Body of pancreas (tissue), 4 donors: ENCODE measurements around the gene CAPN15. TPM values are rescaled to one million over a fixed set of nuclear protein-coding genes. Genes with fewer than 3 reads are reported as not detected.
A peak's percentile ranks its signal among the peaks of the same experiment; 100 is the strongest.

Experiments
- ATAC-seq: fragments of 150-250 bp; one replicate; pipeline ENCODE4 v1.9.1; 2016
- DNase-seq, 4 donors: peaks; one replicate each; pipeline ENCODE4 v3.0.0-alpha.2; 2019
- H3K27ac ChIP-seq, 4 donors: fragments of 200-600 bp; sonication (generic); 1 replicate in 3 of 4; 2 replicates in 1 of 4; pipeline versions ENCODE4 v1.5.1 to v1.6.1; 2016 to 2019; ENCODE audit warnings: mild to moderate bottlenecking in 1 of 4, mixed read lengths in 1 of 4, moderate library complexity in 1 of 4
- H3K27me3 ChIP-seq, 2 donors: fragments of 200-600 bp; sonication (generic); one replicate each; pipeline ENCODE4 v1.6.0; 2016; ENCODE audit warnings: mild to moderate bottlenecking in 1 of 2
- H3K36me3 ChIP-seq, 2 donors: fragments of 200-600 bp; sonication (generic); replicated peaks in 1 of 2; 2 replicates each; pipeline ENCODE4 v1.5.1; 2016; ENCODE audit warnings: low read depth in 2 of 2; ENCODE audit not compliant: insufficient read depth in 1 of 2
- H3K4me1 ChIP-seq: fragments of 200-600 bp; sonication (generic); one replicate; pipeline ENCODE4 v1.6.0; 2016
- H3K4me3 ChIP-seq, 2 donors: fragments of 200-600 bp; sonication (generic); 1 replicate in 1 of 2; 2 replicates in 1 of 2; pipeline ENCODE4 v1.5.1; 2016 to 2019
- H3K9me3 ChIP-seq, 3 donors: fragments of 200-600 bp; sonication (generic); 1 replicate in 2 of 3; 2 replicates in 1 of 3; pipeline ENCODE4 v1.5.1; 2016
- POLR2A ChIP-seq, 3 donors: fragments of 450-650 bp; IDR thresholded peaks; one replicate each; pipeline ENCODE4 v1.6.1; 2016; ENCODE audit warnings: antibody characterized with exemption in 3 of 3, mild to moderate bottlenecking in 2 of 3
- WGBS, 2 donors: methylation state at CpG; one replicate each; pipeline ENCODE4 v1.1.5; 2017; 5-methylcytosine and 5-hydroxymethylcytosine counted together
- intact Hi-C: fragments of 100-400 bp; cut with DNase I; formaldehyde crosslinking; loops from one replicate; pipeline ENCODE4 v1.15.1; 2023
- total RNA-seq, 2 donors: library from RNA; depleted of rRNA; stranded (reverse); fragments of >200 nt; gene quantifications; one replicate each; pipeline ENCODE4 v1.1.0, GENCODE V29; 2016
- TF ChIP-seq, protein P1 (sequence below), 7 experiments: fragments of 450-650 bp in 4 of 7; fragments of 200-600 bp in 3 of 7; sonication (generic) in 3 of 7; IDR thresholded peaks; one replicate each; pipeline ENCODE4 v1.5.1; 2016 to 2019; ENCODE audit warnings: antibody characterized with exemption in 7 of 7

The CAPN15 gene
- total RNA-seq, 2 donors from 2014 or later, result 48.0 to 104 TPM

- H3K9me3 ChIP-seq, result no peaks in the 10 kb centered on the region
- peaks cover 34% of the 10 kb centered on the region for H3K4me1 ChIP-seq
- H3K27ac ChIP-seq, result no peak overlapping the region
- DNase-seq, result no peak
- H3K4me3 ChIP-seq, result no peak overlapping the region
- no peak for TF ChIP-seq POLR2A (IDR thresholded peaks at IDR 0.05)
- TF ChIP-seq, protein P1, sequence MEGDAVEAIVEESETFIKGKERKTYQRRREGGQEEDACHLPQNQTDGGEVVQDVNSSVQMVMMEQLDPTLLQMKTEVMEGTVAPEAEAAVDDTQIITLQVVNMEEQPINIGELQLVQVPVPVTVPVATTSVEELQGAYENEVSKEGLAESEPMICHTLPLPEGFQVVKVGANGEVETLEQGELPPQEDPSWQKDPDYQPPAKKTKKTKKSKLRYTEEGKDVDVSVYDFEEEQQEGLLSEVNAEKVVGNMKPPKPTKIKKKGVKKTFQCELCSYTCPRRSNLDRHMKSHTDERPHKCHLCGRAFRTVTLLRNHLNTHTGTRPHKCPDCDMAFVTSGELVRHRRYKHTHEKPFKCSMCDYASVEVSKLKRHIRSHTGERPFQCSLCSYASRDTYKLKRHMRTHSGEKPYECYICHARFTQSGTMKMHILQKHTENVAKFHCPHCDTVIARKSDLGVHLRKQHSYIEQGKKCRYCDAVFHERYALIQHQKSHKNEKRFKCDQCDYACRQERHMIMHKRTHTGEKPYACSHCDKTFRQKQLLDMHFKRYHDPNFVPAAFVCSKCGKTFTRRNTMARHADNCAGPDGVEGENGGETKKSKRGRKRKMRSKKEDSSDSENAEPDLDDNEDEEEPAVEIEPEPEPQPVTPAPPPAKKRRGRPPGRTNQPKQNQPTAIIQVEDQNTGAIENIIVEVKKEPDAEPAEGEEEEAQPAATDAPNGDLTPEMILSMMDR (IDR thresholded peaks at IDR 0.05), result no peak
- WGBS, 2 donors, result 87% methylated on average over 7 to 32 of the region's 35 CpGs
- H3K36me3 ChIP-seq, result no peaks in the 10 kb centered on the region
- intact Hi-C loops, result no loop called here
- H3K27me3 ChIP-seq, result no peaks in the 10 kb centered on the region
- no peak for ATAC-seq
Observed at GRCh38 chr16:567373-568256, 40.1 kb downstream of the CAPN15 start.

DNA sequence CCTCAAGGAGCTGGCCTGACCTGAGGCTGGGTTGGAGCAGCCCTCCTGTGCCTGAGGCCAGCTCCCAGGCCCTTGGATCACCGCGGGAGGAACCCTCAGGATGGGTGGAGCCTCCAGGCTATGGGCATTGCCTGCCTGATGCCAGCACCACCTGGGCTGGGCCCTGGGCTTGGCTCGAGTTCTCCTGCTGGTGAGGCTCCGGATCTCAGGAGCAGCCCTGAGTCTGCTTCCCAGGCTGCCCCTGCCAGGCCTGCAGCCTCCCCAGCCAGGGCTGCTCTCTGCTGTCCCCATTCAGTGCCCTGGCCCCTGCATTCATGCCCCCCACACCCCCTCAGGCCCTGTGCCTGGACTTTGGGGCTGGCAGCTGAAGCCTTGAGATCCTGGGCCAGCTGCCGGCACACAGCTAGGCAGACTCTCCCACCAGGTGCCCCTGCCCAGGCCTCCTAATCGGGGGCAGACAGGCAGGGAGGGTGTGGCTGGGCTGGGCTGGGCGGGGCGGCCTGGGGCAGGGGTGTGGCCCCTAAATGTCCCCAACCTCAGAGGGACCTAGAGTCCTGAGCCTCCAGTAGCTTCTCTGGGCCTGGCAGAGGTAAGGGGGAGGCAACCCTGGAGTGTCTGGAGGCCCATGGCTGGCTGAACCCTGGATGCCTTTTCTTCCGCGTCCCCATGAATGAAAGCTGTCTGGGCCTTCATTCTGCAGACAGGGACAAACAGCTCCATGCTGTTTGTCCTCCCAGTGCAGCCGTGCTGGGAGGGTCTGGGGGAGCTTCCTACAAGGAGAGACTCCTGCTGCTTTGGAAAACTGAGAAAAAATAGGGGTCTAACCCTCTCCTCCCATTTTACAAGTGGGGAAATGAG is 41.1 kb downstream of the CAPN15 start:
- DNase-seq (no peak), ATAC-seq (no peak)
- H3K4me3 ChIP-seq, result no peak overlapping the region

DNA sequence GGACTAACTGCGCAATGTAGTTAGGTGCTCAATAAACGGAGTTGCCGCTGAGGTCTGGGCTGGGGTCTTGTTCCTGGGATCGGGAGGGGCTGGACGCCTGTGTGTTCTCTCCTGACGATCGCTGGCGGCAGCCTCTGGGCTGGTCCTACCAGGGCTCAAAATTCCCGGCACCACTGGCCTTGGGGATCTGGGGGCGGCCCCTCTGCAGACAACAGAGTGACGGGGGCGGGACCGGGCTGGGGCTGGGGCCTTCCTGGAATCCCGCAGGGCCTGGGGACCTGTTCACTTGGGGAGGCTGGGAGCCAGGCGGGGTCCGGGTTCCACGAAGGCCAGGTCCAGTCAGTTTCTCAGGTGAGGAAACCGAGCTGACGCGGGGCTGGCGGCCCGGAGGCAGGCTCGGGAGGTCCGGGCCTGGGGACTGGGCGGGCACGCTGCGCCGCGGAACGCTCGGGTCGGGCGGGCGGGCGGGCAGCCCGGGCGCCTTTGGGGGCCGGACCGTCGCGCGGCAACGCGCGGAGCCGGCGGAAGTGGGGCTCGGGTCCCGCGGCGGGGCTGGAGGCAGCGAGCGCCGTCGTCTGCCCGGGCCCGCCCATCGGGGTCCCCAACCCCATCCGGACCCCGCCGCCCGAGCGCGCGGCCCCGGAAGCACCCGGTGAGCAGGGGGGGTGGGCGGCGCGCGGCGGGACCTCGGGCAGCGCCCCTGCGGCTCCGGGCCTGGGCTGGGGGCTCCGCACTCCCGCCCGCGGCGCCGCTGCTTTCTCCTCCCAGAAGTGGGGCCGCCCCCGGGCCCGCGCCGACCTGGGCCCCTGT is 42.1 kb downstream of the CAPN15 start, which contains the start of gene PIGQ:
Gene PIGQ, plus strand, starts transcription at position 524 of the 810 bp plus-strand sequence. CDS start 4,107 bp downstream, outside the sequence.
- TF ChIP-seq POLR2A (IDR thresholded peaks at IDR 0.05), result no peak
- TF ChIP-seq, protein P1 (IDR thresholded peaks at IDR 0.05), result no peak
- peak; percentile 87 for ATAC-seq
- Histone ChIP-seq H3K4me3 (peak within 1 kb of the TSS; percentile 66 to 96), H3K27ac (peak within 1 kb of the TSS in 3 of 4 donors; percentile 3 to 85 (median 77)), H3K9me3 (no peaks in the 10 kb centered on the region), H3K27me3 (no peaks in the 10 kb centered on the region), H3K4me1 (peaks cover 34% of the 10 kb centered on the region), H3K36me3 (peaks cover 0 to 6% of the 10 kb centered on the region in 2 donors)
- intact Hi-C loops, result no loop called here
- DNase-seq, result peak; percentile 65 to 76 (median 70)
- 3 to 4% methylated on average over 11 to 34 of the region's 87 CpGs for WGBS, 2 donors

More for the DNA sequence above, 41.1 kb downstream of the CAPN15 start:
- Histone ChIP-seq H3K9me3 (no peaks in the 10 kb centered on the region), H3K36me3 (no peaks in the 10 kb centered on the region), H3K4me1 (peaks cover 34% of the 10 kb centered on the region), H3K27me3 (no peaks in the 10 kb centered on the region), H3K27ac (peak overlapping the region in 1 of 4 donors; percentile 3)
- 62 to 79% methylated on average over 5 to 8 of the region's 11 CpGs for WGBS, 2 donors
- intact Hi-C loops, result no loop called here
- TF ChIP-seq, protein P1 (IDR thresholded peaks at IDR 0.05), result no peak
- no peak for TF ChIP-seq POLR2A (IDR thresholded peaks at IDR 0.05)

GRCh38 chr16:572865-573650 is 45.5 kb downstream of the CAPN15 start:
- no peak for ATAC-seq
- intact Hi-C loops, result no loop called here
- Histone ChIP-seq H3K27ac (no peak overlapping the region), H3K27me3 (no peaks in the 10 kb centered on the region), H3K4me3 (no peak overlapping the region), H3K9me3 (no peaks in the 10 kb centered on the region), H3K36me3 (peaks cover 0 to 11% of the 10 kb centered on the region in 2 donors), H3K4me1 (peaks cover 24% of the 10 kb centered on the region)
- WGBS, 2 donors, result 80 to 85% methylated on average over 13 to 24 of the region's 27 CpGs
- TF ChIP-seq POLR2A (IDR thresholded peaks at IDR 0.05), result no peak
- TF ChIP-seq, protein P1 (IDR thresholded peaks at IDR 0.05), result no peak
- DNase-seq, result no peak
